COR-L47 (cell line): ENCODE measurements around the gene ATP2C2.
"Not testable (repeated sequence)": the region's sequence is repeated elsewhere in the genome, so short reads cannot be mapped to it uniquely, and the experiment has no call there.

ENCODE experiments used
- DNase-seq: peaks from one replicate; lab custom pipeline; 2025; lab: John Stamatoyannopoulos, UW

The ATP2C2 gene

DNA sequence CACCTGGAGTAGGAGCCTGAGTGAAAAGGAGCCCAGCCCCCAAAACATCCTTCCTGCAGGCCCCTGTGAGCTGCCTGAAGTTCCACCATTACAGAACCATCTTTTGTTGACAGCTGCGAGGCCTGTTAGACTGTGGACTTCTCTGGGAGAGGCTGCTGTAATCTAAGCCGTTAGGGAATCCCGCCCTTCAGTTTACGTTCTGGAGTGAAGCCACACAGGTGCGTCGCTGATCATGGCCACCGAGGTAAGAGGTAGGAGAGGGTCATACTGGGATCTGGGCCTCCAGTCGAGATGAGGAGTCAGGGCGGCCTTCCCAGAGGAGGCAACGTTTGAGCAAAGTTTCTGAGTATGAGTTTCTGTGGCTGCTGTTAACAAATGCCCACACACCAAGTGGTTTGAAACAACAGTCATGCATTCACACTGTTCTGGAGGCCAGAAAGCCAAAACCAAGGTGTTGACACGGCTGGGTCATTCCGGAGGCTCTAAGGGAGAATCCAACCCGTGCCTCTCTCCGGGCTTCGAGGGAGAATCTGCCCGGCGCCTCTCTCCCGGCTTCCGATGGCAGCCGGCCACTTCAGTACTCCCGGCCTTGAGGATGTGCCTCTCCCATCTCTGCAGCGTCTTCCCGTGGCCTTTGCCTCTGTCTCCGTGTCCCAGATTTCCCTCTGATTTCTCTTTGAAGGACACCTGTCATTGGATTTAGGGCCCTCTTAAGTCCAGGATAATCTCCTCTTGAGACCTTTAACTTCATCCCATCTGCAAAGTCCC lies 26.6 kb upstream of the ATP2C2 start:
- DNase-seq: no peak

DNA sequence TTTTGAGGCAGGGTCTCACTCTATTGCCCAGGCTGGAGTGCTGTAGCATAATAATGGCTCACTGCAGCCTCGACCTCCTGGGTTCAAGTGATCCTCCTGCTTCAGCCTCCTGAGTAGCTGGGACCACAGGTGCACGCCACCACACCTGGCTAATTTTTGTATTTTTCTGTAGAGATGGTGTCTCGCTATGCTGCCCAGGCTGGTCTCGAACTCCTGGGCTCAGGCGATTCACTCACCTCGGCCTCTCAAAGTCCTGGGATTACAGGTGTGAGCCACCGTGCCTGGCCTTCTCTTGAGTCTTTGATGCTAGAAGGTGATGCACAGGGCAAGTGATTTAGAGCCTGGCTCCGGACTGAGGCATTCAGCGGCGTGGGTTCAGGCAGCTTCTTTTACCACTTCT lies 24.5 kb upstream of the ATP2C2 start:
- DNase-seq: not testable (repeated sequence)

DNA sequence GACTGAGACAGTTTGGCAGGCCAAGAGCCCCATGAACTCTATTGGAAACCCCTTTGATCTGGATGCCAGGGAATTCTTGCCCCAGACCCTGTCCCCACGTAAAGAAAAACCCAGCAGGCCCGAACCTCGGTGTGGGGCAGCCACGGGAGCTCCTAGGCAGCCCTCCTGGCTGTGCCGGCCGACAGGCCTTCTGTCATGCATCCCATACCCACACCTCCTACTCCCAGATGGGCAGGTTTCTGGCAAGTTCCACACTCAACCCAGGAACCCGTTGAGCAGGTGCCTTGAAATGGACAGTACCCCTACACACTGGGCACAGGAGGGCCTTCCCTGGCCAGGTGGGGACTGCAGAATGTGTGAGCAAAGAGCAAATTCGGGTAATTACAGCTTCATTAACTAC lies 23.6 kb upstream of the ATP2C2 start:
- no peak for DNase-seq

- no peak for DNase-seq
Measured at GRCh38 chr16:84347161-84347560, 21.2 kb upstream of the ATP2C2 start.

- DNase-seq: no peak
Measured at GRCh38 chr16:84348386-84348888, 19.9 kb upstream of the ATP2C2 start.

GRCh38 chr16:84349862-84350684 lies 18.3 kb upstream of the ATP2C2 start:
- no peak for DNase-seq

DNA sequence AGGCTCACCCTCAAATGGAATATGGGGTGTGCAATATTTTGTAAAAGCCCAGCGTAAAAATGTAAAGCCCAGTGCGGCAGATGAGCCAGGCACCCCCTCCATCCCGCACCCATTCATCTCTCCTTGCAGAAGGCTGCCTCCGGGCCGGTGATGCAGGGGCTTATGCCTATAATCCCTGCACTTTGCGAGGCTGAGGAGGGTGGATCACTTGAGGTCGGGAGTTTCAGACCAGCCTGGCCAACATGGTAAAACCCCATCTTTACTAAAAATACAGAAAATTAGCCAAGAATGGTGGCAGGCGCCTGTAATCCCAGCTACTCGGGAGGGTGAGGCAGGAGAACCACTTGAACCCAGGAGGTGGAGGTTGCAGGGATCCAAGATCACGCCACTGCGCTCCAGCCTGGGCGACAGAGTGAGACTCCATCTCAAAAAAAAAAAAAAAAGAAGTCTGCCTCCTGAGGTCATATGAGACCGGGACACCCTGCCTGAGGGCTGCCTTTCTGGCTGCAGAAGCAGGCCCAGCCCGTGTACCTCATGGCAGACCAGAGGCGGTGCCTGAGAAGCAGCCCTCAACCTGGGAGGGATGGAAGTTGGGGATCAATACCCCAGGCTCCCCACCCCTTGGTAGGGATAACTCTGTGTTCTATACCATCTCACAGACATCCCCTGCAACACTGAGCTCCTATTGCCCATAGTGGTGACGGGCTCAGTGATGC lies 17.5 kb upstream of the ATP2C2 start:
- no peak for DNase-seq

- DNase-seq: no peak
Measured at GRCh38 chr16:84351630-84352029, 16.7 kb upstream of the ATP2C2 start.

DNA sequence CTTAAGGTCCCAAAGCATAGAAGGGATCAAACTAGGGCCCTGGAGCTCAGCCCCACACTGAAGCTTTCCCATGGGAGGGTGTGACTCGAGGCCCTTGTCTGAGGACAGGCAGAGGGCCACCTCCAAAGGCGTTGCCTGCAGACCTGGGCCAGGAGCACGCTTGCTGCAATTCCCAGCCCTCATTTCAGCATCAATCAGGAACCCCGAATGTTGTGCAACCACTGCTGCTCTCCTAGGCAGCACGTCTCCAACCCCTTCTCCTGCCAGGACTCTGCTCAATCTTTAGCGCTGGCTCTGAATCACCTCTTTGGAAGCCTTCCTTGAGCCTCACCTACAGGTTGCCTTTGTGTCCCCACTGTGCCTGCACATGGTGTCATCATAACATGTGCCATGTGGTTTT lies 14.0 kb upstream of the ATP2C2 start:
- DNase-seq: no peak

GRCh38 chr16:84355149-84355548 lies 13.2 kb upstream of the ATP2C2 start:
- no peak for DNase-seq

GRCh38 chr16:84356176-84356575 lies 12.2 kb upstream of the ATP2C2 start:
- DNase-seq: no peak

DNA sequence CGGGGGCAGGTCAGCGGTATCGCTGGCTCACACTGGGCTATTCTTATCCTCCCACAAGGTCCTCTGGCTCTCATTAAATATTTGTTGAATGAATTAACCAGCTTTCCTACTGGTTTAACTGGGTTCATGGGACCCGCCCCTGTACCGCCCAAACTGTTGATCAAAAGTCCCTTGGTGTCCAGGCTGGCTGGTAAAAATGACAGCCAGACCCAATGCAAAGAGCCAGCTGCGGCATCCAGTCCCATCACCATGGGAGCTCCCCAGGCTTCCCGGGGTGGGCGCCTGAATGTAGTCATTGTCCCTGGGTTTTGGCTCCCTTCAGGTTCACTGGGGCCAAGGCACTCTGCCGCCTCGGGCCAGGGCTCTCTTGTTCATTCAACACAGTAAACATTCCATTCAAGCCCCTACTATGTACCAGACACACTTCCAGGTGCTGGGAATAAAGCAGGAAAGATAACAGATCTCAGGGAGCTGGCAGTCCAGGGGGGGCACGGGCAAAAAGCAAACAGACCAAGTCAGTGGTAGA lies 11.7 kb upstream of the ATP2C2 start:
- peak; percentile 77 for DNase-seq

DNA sequence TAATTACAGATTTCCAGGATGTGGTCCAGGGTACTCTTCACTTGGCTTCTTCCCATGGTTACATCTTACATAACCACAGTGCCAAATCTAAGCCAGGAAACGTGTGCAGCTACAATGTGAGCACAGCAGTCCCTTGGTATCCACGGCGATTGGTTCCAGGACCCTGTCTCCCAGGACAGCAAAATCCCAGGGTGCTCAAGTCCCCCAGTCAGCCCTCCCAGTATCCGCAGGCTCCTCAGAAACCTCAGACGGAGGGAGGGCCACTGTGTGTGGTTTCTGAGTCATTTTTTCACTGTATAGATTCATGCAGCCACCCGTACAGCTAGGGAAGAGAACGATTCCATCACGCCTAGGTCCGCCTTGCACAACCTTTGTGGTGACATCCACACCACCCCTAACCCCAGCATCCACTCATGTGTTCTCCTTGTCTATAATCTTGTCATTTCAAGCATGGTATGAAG lies 11.1 kb upstream of the ATP2C2 start:
- DNase-seq: no peak

GRCh38 chr16:84358601-84359295 lies 9.6 kb upstream of the ATP2C2 start:
- DNase-seq: no peak

GRCh38 chr16:84359326-84359725 lies 9.0 kb upstream of the ATP2C2 start:
- DNase-seq: no peak

- DNase-seq: no peak
Measured at GRCh38 chr16:84360170-84360569, 8.2 kb upstream of the ATP2C2 start.

DNA sequence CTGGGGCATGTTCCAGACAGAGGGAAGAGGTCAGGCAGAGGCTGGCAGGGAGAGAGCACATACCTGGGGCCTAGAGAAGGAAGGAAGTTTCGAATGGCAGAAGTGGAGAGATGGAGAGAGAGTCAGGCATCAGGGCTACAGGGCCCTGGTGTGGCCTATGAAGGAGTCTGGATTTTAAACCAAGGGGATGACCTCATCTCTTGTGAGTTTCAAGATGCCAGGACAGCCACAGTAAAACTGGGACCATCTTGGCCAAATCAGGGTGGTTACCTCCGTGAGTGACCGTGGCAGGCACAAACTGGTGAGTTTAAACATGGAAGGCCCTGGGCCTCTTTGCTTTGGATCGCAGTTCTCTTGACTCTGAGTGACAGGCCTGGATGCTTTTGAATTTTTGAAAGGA lies 7.6 kb upstream of the ATP2C2 start:
- no peak for DNase-seq

GRCh38 chr16:84361546-84361945 lies 6.8 kb upstream of the ATP2C2 start:
- no peak for DNase-seq

DNA sequence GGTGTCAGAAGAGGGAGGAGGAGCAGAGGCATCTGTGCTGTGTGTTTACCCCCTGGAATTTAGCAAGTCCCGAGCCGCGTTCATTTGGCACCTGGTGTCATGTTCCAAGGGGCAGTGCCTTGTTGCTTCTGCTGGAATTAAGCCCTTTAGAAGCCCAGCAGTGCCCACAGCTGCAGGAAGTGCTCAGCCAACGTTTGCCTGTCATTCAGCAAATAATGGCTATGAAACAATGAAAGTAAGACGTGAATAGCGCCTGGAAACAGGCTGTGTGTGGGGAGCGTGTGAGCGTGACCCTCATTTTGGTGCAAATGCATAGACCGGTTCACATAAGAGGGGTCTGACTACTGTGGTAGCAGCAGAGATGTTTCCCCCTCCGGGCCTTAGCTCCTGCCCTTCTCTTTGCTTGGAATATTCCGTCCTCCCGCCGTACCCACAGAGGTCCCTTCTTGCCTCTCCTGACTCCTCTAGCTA lies 5.8 kb upstream of the ATP2C2 start:
- no peak for DNase-seq

DNA sequence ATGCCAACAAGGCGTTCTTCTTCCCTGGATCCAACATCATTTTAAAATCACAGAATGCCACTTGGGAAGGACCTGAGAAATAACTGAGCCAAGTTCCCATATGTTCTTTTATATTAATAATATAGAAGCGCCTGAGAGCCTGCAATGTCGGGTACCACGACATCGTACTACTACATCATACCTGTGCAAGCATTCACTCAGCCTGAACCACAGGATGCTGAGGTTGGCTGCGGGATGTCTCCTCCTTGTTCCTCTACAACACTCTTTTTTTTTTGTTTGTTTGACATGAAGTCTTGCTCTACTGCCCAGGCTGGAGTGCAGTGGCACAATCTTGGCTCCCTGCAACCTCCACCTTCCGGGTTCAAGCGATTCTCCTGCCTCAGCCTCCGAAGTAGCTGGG lies 2.1 kb upstream of the ATP2C2 start:
- DNase-seq: no peak

DNA sequence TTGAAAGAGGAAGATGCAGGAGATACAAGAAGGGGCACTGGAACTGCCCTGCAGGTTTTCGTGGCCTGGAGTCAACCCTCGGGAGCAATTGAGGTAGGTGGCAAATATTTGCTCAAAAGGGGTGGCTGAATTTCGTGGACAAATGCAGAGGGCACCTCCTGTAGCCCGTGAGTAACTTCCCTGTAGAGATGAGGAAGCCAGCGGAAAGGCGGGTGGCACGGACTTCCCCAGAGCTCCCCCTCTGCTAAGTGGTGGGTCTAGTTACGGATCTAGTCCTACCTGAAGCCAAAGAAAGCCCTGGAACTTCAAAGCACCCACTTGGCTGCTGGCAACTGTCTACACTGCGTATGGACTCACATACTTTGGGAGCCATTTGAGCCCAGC lies 1.0 kb upstream of the ATP2C2 start:
- DNase-seq: no peak
